Measurements from ENCODE around the gene FABP7.

Gene FABP7

GRCh38 chr6:122792766-122793165 is 13.2 kb downstream of the FABP7 start:
- in situ Hi-C loops (cut with MboI; ENCODE audit: low sequenced_read_pairs), result no loop called here

GRCh38 chr6:122797537-122797936 is 18.0 kb downstream of the FABP7 start:
- in situ Hi-C loops (cut with MboI; ENCODE audit: low sequenced_read_pairs), result no loop called here

DNA sequence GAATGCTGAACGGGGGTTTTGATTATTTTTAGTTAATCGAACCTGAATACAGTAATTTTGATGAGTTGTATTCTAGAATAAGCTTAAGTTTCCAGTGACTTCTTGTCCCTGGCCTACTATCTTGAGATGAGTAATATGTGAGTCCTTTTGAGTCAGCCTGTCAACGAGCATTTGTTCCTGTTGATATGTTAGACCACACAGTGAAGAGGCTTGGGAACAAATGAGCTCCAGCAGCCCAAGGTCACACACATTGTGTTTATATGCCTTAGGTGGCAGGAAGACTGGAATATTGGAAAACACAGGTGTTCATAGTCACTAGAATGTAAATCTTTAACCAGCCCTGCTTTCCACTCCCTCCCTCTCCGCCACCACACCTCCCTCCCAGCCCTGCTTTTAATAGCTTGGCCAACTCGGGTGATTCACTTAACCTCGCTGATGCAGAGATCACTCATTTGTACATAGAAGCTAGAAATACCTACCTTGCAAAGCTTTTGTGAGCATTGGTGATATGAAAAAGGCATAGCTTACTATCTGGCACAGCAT is 18.7 kb downstream of the FABP7 start:
- in situ Hi-C loops (cut with MboI; ENCODE audit: low sequenced_read_pairs), result no loop called here

- in situ Hi-C loops (cut with MboI; ENCODE audit: low sequenced_read_pairs), result no loop called here
Observed at GRCh38 chr6:122799140-122799745, 19.7 kb downstream of the FABP7 start.

- in situ Hi-C loops (cut with MboI; ENCODE audit: low sequenced_read_pairs), result no loop called here
Observed at GRCh38 chr6:122799916-122800686, 20.6 kb downstream of the FABP7 start.

GRCh38 chr6:122800906-122801305 is 21.4 kb downstream of the FABP7 start:
- in situ Hi-C loops (cut with MboI; ENCODE audit: low sequenced_read_pairs), result no loop called here

GRCh38 chr6:122801397-122801796 is 21.9 kb downstream of the FABP7 start:
- in situ Hi-C loops (cut with MboI; ENCODE audit: low sequenced_read_pairs), result no loop called here

DNA sequence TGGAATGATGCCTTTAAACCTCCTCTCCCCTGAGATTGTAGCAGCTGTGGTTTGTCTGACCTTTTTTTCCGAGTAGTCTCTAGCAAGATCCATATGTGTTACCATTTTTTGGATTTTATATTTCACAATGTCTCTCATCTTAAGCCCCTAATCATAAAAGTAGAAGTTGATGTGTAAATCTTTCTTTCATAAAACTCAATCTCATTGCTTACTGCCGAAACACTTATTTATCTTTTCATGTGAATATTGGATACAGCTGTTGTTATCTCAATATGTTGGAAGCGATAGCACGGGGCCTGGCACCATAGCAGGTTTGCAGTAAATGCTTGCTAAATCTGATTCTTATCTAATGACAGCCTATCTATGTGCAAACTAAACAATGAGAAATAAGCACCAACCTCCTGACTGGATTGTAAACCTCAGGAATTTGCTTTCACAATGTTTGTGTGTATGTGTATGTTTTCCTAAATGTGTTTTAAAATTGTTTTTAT is 23.7 kb downstream of the FABP7 start:
- in situ Hi-C loops (cut with MboI; ENCODE audit: low sequenced_read_pairs), result no loop called here

DNA sequence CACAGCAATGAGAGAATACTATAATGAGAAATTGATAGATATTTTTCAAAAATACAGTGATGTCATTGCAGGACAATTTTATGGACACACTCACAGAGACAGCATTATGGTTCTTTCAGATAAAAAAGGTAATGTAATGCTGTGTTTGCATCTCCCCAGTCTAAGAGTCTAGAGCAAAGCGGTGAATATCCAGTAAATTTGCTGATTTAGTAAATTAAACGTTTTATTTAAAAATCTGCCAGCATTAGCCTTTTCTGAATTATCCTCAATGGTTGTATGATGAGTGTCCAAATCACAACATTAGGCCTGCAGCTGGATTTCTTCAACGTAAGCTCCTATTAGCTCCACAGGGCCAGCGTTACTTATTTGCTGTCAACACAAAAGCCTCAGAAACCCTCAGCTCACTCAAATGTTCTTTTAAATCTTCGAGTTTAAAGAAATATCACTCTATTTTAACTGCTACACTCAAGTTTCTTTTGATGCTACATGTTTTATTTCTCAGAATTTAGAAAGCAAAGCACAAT is 25.5 kb downstream of the FABP7 start:
- in situ Hi-C loops (cut with MboI; ENCODE audit: low sequenced_read_pairs), result no loop called here

- in situ Hi-C loops (cut with MboI; ENCODE audit: low sequenced_read_pairs), result no loop called here
Observed at GRCh38 chr6:122806291-122806690, 26.8 kb downstream of the FABP7 start.

DNA sequence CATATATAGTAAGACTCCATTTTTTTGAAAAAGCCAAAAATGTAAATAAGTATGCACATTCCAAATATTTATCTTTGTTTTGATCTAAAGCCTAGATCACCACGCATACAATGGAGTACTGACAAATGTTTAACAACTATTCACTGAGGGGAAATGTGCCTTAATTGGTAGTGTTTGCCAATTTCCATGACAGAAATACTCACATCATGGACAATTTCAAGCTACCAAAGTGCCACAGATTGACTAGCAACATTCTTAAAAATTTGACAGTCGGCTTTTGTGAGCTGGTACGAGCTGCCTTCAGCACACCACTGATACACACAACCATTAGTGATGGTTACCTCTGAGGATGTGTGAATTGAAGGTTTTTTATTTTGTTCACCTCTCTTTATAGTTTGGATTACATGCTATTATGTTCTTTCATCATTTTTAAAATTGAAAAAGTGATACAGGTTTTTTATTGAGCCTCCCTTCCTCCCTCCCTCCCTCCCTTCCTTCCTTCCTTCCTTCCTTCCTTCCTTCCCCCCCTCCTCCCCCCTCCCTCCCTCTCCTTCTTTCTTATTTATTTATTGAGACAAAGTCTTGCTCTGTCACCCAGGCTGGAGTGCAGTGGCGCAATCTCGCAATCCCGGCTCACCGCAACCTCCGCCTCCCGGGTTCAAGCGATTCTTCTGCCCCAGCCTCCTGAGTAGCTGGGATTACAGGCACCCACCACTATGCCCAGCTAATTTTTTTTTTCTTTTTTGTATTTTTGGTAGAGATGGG is 28.8 kb downstream of the FABP7 start:
- in situ Hi-C loops (cut with MboI; ENCODE audit: low sequenced_read_pairs), result no loop called here

DNA sequence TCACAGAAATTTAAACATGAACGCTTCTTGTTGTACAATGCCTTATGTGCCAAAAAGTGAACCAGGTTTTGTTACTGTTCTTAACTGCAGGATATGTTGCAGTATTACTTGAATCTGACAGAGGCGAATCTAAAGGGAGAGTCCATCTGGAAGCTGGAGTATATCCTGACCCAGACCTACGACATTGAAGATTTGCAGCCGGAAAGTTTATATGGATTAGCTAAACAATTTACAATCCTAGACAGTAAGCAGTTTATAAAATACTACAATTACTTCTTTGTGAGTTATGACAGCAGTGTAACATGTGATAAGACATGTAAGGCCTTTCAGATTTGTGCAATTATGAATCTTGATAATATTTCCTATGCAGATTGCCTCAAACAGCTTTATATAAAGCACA is 29.5 kb downstream of the FABP7 start:
- in situ Hi-C loops (cut with MboI; ENCODE audit: low sequenced_read_pairs), result no loop called here

- in situ Hi-C loops (cut with MboI; ENCODE audit: low sequenced_read_pairs), result no loop called here
Observed at GRCh38 chr6:122809691-122810090, 30.2 kb downstream of the FABP7 start.

- in situ Hi-C loops (cut with MboI; ENCODE audit: low sequenced_read_pairs), result no loop called here
Observed at GRCh38 chr6:122810189-122810588, 30.7 kb downstream of the FABP7 start.

DNA sequence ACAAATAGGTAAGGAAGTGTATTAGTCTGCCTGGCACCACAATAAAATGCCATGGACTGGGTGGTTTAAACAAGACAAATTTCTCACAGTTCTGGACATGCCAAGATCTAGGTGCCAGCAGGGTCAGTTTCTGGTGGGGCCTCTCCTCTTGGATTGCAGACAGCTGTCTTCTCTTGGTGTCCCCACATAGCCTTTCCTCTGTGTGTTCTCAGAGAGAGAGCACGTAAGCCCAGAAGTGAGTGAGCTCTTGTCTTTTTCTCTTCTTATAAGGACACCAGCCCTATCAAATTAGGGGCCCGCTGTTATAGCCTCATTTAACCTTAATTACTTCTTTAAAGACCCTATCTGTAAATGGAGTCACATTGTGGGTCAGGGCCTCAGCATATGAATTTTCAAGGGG is 37.8 kb downstream of the FABP7 start:
- in situ Hi-C loops (cut with MboI; ENCODE audit: low sequenced_read_pairs), result no loop called here

DNA sequence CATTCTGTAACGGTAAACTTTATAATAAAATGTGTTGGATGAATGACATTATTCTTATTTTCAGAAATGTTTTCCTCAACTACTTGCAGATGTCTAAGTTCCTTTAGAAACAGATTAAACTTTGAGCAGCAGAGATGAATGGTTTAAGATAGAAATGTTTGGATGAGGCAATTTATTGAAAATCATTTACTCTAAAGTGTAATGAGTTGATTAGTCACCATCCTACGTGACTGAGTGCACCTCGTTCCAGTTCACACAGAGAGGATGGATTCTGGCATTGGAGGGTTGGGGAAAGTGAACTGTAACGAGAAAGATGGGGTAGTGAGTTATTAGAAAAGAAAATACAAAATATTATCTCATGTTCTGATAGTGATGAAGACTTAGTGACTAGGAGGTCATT is 38.2 kb downstream of the FABP7 start:
- in situ Hi-C loops (cut with MboI; ENCODE audit: low sequenced_read_pairs), result no loop called here

DNA sequence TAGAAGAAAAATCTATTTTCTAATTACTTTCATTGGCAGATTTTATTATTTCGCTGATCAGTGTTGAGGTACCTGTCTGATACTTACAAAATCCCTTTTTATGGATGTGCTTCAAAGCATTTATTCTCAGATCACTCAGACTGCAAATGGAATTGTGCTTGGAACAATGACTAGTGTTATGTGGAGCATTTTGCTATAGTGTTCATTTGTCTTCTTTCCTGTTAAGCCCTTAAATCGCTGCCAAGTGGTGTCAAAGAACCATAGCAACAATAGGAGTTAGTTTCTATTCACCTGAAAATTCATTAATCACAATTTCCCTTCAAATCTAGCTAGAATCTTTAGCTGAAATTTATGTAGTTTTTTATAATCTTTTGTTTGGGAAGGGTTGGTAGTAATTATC is 39.4 kb downstream of the FABP7 start:
- in situ Hi-C loops (cut with MboI; ENCODE audit: low sequenced_read_pairs), result no loop called here

DNA sequence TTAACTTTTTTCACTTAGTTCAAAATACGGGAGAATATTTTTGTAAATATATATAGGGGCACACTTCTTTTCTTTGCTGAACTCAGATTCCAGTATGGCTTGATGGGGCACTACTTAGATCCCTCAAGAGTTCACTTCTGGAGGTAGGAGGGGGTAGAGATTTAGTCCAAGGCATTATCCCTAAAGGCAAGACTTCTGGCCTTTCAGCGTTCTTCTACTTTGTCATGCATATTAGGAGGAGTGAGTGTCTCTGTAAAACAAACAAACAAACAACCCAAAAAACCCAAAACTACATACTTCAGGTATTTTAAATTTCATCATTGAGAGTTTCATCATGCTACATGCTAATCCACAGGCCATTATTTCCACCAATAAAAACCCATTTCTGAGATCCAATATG is 41.6 kb downstream of the FABP7 start:
- in situ Hi-C loops (cut with MboI; ENCODE audit: low sequenced_read_pairs), result no loop called here

GRCh38 chr6:122825163-122825562 is 45.6 kb downstream of the FABP7 start:
- in situ Hi-C loops (cut with MboI; ENCODE audit: low sequenced_read_pairs), result no loop called here

GRCh38 chr6:122829456-122829855 is 49.9 kb downstream of the FABP7 start:
- in situ Hi-C loops (cut with MboI; ENCODE audit: low sequenced_read_pairs), result no loop called here

GRCh38 chr6:122831511-122831910 is 52.0 kb downstream of the FABP7 start:
- in situ Hi-C loops (cut with MboI; ENCODE audit: low sequenced_read_pairs), result no loop called here

Data from hTERT RPE-1 (cell line).